GM21360 (cell line): ENCODE data around the gene BCL2L13.

Source experiments
- ATAC-seq: cut with Tn5 transposase; IDR thresholded peaks from one replicate; pipeline ENCODE4 v1.9.1; 2021; ENCODE audit warnings: mild to moderate bottlenecking, moderate library complexity; ENCODE audit not compliant: unreplicated experiment

BCL2L13 gene, protein sequence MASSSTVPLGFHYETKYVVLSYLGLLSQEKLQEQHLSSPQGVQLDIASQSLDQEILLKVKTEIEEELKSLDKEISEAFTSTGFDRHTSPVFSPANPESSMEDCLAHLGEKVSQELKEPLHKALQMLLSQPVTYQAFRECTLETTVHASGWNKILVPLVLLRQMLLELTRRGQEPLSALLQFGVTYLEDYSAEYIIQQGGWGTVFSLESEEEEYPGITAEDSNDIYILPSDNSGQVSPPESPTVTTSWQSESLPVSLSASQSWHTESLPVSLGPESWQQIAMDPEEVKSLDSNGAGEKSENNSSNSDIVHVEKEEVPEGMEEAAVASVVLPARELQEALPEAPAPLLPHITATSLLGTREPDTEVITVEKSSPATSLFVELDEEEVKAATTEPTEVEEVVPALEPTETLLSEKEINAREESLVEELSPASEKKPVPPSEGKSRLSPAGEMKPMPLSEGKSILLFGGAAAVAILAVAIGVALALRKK

DNA sequence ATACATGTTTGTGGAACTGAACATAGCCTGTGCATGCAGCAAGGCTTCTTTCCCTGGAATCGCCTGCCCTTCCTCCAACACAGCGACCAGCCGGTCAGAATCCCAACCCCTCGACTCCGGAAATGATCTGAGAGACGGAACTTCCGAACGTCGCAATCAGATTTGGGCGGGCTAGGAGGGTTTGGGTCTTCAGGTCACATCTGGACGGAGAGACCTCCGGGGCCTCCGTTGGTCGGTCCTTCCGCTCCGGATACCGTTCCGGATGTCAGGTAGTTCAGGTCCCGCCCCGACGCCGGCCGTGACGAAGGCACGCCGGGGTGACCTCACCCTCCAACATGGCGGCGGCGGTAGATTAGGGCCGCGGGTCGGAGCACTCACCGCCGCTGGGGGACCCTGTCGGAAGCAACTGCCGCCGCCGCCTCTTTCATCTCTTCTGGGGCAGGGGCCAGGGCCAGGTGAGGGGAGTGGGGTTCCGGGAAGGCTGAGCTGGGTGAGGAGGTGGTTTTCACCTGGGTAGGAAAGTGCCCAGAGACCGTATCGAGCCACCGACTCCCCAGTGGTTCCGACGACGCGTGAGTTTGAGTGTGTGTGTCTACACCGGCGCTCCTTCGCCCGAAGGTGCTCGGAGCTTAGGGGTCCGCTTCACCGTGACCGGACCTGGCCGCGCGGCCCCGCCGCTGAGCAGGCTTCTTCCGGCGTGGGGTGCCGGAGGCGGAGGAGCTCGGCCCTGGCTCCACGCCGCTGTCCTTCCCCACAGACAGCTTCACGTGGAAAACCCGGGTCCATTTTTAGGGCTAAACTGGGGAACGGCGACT, at the start of gene BCL2L13:
TSS of gene BCL2L13 (plus strand) at position 326 of the 815 bp plus-strand sequence. CDS start 16,955 bp downstream, outside the sequence.
- peak; percentile 87 for ATAC-seq

DNA sequence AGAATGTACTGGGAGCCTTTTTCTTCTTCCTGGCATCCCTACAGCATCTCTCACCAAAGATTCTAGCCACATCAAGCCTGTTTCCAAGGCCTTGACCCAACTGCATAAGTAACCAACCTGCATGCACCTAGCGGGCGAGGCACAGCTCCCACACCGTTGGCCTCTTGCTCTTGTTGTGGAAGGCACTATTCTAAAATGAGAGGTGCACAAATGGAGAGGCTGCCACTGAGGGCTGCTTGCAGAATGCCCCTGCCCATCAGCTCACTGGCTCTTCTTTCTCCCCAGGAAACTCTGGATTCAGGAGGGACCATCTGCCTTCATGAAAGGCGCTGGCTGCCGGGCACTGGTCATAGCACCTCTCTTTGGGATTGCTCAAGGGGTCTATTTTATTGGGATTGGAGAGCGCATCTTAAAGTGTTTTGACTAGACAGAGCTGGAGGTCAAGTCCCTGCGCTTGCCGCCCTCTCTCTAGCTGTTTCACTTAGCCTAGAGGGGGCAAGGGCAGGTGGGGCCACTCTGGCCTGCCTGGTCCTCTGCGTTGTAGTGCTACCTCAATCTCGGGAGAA, 48.7 kb upstream of the BCL2L13 start:
- no peak for ATAC-seq

GRCh38 chr22:17590586-17590985, 48.0 kb upstream of the BCL2L13 start:
- ATAC-seq: no peak

DNA sequence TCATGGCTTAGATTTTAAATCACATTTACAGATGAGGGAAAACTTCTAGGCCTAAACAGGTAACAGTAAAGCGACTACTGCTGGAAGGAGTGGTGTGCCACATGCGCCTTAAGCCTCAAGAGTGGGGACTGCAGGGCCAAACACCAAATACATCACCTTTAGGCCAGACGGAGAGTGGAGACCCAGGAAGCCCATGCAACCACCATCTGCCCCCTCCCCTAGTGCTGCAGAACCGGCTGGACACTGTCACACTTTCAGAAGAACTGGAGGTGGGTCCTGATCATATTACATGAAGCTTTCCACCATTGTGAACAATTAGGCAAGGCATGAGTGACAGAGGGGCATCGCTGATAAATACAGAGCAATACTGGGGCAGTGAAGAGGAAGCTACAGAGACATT, 46.4 kb upstream of the BCL2L13 start:
- no peak for ATAC-seq

- ATAC-seq: no peak
Measured at GRCh38 chr22:17596226-17596625, 42.3 kb upstream of the BCL2L13 start.

GRCh38 chr22:17597217-17597616, 41.3 kb upstream of the BCL2L13 start:
- ATAC-seq: no peak

GRCh38 chr22:17598318-17598717, 40.2 kb upstream of the BCL2L13 start:
- no peak for ATAC-seq

GRCh38 chr22:17601031-17601430, 37.5 kb upstream of the BCL2L13 start:
- ATAC-seq: no peak

- ATAC-seq: no peak
Measured at GRCh38 chr22:17603668-17604067, 34.9 kb upstream of the BCL2L13 start.

DNA sequence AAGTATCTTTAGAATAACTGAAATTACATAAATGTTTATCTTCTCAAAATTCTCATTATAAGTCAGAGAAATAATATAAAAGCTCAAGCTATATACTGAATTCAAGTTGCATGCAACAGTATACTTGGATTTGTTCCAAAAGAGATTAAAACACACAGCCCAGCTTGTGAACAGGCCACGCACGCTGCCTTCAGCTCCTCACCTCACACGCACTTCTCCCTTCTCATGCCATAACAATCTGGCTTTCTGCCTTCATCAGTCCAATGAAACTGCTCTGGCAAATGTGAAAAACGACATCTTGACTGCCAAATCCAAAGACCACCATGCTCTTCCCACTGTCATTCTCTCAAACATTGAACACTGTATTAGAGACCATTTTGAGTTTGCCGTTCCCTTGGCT, 32.1 kb upstream of the BCL2L13 start:
- no peak for ATAC-seq

- no peak for ATAC-seq
Measured at GRCh38 chr22:17607891-17608521, 30.6 kb upstream of the BCL2L13 start.

DNA sequence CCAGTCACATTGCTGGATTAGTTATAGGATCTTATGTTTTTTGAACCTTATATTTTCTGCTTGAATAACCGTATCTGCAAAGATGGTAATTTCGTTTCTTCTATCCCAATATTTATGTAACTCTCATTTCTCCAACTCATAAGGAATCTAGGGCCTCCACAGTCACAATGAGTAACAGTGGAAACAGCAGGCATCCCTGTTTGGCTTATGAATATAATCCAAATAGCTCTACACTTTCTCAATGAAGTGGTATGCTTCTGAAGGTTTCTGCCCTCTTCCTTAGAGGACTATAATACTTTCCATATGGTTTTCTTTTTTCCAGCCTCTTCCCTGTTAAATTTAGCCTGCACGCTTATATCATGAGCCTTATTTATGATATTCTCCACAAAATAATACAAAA, 26.5 kb upstream of the BCL2L13 start:
- ATAC-seq: no peak

GRCh38 chr22:17613280-17613679, 25.3 kb upstream of the BCL2L13 start:
- ATAC-seq: no peak

DNA sequence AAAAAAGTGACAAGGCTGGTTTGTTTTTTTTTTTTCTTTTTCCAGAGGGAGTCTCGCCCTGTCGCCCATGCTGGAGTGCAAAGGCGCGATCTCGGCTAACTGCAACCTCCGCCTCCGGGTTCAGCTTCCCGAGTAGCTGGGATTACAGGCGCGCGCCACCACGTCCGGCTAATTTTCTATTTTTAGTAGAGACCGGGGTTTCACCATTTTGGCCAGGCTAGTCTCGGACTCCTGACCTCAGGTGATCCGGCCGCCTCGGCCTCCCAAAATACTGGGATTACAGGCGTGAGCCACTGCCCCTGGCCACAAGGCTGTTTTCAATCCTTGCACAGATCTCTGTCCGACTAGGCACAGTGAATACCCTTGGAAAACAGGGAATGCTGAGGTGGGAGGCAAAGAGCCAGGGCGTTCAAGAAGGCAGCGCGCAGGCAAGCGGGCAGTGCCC, 10.6 kb upstream of the BCL2L13 start:
- ATAC-seq: no peak

DNA sequence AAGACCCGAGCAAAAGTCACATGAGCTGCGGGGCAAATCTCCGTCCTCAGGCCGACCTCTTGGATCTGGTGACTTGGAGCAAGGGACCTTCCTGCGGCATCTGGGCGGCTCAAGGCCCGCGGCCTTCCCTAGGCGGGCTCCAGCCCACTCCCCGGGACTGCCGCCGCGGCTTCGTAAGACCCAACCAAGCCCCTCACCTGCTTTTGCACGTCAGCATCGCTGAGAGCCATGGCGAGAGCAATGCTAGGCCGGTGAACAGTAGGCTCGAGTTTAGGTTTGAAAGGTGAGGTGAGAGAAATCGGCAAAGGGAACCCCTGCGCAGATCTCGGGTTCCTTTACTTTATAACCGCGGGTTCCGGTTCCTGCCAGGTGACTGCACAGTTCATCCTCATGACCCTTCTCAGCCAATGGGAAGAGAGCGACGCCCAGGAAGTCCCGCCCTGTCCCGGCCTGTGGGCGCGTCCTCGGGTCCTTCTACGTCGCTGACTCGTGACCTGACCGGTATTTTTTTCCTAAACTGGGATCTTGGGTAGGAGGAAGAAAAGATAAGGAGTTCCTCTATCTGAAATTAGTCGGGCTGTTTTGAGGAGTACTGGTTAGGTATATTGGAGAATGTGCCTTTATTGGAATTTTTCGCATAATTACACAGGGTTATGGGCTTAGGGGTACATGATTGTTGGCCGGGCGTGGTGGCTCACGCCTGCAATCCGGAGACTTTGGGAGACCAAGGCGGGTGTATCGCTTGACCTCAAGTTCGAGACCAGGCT, 10.0 kb upstream of the BCL2L13 start, which contains the start of gene ATP6V1E1:
TSS of gene ATP6V1E1 (minus strand) at position 344 of the 767 bp plus-strand sequence. CDS start at position 230, 114 bp downstream.
- peak; percentile 96 for ATAC-seq

- no peak for ATAC-seq
Measured at GRCh38 chr22:17629173-17629489, 9.4 kb upstream of the BCL2L13 start.

DNA sequence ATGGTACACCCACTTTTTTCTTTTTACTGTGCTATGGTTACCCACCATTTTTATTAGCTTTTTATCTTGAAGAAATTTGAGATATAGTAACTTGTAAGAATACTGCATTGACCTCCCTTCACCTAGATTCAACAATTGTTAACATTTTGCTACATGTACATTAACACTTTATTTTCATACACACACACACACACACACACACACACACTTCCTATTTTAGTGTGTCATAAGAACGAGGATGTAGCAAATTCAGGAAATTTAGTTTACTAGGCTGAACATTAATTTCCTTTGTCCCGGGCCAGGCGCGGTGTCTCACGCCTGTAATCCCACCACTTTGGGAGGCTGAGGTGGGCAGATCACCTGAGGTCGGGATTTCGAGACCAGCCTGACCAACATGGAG, 8.9 kb upstream of the BCL2L13 start:
- ATAC-seq: no peak

GRCh38 chr22:17631076-17631565, 7.4 kb upstream of the BCL2L13 start:
- no peak for ATAC-seq

DNA sequence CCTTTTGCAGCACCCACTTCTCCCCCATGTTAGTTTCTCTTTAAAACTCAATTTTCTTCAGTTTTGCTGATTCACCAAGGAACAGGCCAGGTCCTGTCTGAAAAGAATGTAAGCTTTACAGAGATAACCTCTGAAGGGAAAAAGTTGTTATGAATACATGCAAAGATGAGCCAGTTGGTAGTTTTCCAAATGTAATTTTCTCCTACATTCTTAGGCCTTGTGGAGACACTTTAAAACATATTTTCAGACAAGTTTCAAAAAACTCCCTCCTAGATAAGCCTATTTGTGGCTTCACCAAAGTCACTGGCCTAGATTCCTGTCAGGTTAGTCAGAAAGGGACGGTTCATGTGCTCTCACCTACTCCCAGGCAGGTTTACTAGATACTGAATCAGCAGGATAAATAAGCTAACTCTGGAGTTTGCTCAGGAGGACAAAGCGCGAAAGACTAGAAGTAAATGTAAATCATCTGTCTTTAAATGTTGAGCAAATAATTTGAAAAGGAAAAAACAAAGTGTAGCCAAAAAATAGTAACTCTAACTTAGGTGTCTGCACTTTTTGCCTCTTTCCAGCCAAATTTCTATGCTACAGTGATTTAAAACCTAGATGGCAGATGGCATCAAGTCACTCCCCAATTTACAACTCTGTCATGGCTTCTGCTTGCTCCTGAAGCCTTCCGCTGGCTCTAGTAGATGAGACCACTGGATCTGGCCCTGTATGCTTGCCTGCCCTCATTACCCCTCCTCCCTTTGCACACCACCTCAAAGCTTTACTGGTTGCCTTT, 5.2 kb upstream of the BCL2L13 start:
- ATAC-seq: no peak
